Activated B cell treated with CpG ODN at 0.5 μM for 24 hours (primary cell): Measurements from ENCODE around the gene RGS17. TPM values are rescaled to one million over a fixed set of nuclear protein-coding genes. Genes with fewer than 3 reads are reported as not detected.

Experiments used
- ATAC-seq: fragments of 200-7000 bp; cut with Tn5 transposase; one replicate; pipeline ENCODE4 v1.10.0; 2021; ENCODE audit warnings: low read depth, mild to moderate bottlenecking, moderate library complexity
- CTCF ChIA-PET: fragments of 350-600 bp; sonication (Branson Sonifier 250); formaldehyde crosslinking; loops from one replicate; lab custom pipeline; 2021; ENCODE audit warnings: antibody characterized with exemption; lab: Charles Lee
- POLR2A ChIA-PET: fragments of 350-600 bp; sonication (Branson Sonifier 250); formaldehyde crosslinking; loops from one replicate; lab custom pipeline; 2021; ENCODE audit warnings: antibody characterized with exemption; lab: Charles Lee
- DNase-seq: peaks from one replicate; pipeline ENCODE4 v3.0.0; 2022
- H3K27ac Mint-ChIP-seq: one replicate; pipeline ENCODE4 v1.8.0; 2020; ENCODE audit warnings: mixed read lengths
- H3K27me3 Mint-ChIP-seq: one replicate; pipeline ENCODE4 v1.8.0; 2021; ENCODE audit warnings: mixed read lengths
- H3K36me3 Mint-ChIP-seq: one replicate; pipeline ENCODE4 v1.8.0; 2021; ENCODE audit warnings: low read depth, mixed read lengths
- H3K4me1 Mint-ChIP-seq: one replicate; pipeline ENCODE4 v1.8.0; 2021; ENCODE audit warnings: mixed read lengths
- H3K4me3 Mint-ChIP-seq: one replicate; pipeline ENCODE4 v1.8.0; 2020; ENCODE audit warnings: mild to moderate bottlenecking, mixed read lengths
- H3K9me3 Mint-ChIP-seq: one replicate; pipeline ENCODE4 v1.8.0; 2020; ENCODE audit warnings: mixed read lengths
- CTCF ChIP-seq: fragments of 200-600 bp; IDR thresholded peaks from one replicate; pipeline ENCODE4 v1.8.0; 2022; ENCODE audit warnings: antibody characterized with exemption, mild to moderate bottlenecking
- intact Hi-C: fragments of 100-400 bp; cut with micrococcal nuclease; formaldehyde crosslinking; loops from one replicate; pipeline ENCODE4 v1.15.1; 2024
- total RNA-seq: library from RNA; stranded (reverse); gene quantifications from 2 replicates; pipeline ENCODE4 v1.2.3, GENCODE V29; 2022

Gene RGS17, protein sequence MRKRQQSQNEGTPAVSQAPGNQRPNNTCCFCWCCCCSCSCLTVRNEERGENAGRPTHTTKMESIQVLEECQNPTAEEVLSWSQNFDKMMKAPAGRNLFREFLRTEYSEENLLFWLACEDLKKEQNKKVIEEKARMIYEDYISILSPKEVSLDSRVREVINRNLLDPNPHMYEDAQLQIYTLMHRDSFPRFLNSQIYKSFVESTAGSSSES
- total RNA-seq = not detected in 2 replicates

GRCh38 chr6:153131037-153131981 is at the start of gene RGS17:
Gene RGS17, minus strand, starts transcription at chr6:153131282. Its CDS starts 87,264 bp downstream, at chr6:153044018.
- Mint-ChIP-seq H3K27me3 (peaks cover 34% of the 10 kb centered on the region), H3K4me1 (peaks cover 21% of the 10 kb centered on the region), H3K36me3 (no peaks in the 10 kb centered on the region), H3K27ac (no peak within 1 kb of the TSS), H3K9me3 (no peaks in the 10 kb centered on the region), H3K4me3 (peak within 1 kb of the TSS; percentile 75)
- DNase-seq (no peak), ATAC-seq (peak; percentile 47)
- POLR2A ChIA-PET = no interaction called here
- intact Hi-C loops = no loop called here
- CTCF ChIA-PET = no interaction called here
- TF ChIP-seq CTCF = no peak

DNA sequence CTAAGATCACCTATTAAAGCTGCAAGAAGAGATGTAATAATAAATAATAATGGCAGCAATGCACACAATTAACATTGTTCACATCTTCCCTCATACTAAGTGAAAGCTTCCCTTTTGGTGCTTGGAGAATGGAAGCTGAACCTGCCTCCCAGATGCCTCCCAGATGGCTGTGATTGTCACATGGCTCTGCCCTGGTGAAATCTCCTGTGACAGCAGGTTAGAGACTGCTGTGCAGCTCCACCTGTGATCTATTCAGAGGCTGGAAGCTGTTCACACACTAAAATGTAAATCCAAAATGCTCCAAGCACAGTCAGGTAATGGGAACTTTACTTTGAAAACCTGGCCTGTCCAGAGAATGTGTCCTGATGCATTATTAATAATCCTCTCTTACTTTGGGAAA is 41.7 kb upstream of the RGS17 start:
- intact Hi-C loops = no loop called here
- no peak for ATAC-seq
- DNase-seq = no peak
- no peaks in the 10 kb centered on the region for H3K27me3 Mint-ChIP-seq
- H3K9me3 Mint-ChIP-seq = no peaks in the 10 kb centered on the region
- no peaks in the 10 kb centered on the region for H3K4me1 Mint-ChIP-seq
- CTCF ChIA-PET = interaction anchor here (0.7 kb wide), 1 partner anchor 150 kb away, joined by 3 read pairs; no protein-coding TSS in a partner anchor
- H3K27ac Mint-ChIP-seq = no peak overlapping the region
- H3K36me3 Mint-ChIP-seq = no peaks in the 10 kb centered on the region
- no peak for TF ChIP-seq CTCF
- POLR2A ChIA-PET = no interaction called here
- no peak overlapping the region for H3K4me3 Mint-ChIP-seq

DNA sequence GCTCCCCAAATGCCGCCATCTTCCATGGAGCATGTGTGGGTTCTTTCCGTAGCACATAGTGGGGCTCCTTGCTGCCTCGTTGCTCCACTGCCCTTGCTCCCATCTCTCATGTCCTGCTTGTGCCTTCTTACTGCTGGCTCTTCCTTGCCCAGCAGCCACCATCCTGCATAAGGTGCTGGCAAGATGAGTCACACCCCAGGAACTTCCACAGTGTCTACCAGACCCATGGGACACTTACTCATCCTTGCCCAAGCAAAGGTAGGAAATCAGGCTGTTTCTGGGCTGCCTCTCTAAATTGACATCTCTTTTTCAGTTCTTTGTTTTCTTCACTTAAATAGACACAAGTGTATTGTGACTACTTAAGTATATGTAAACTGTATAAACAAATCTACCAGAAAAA is 39.4 kb upstream of the RGS17 start:
- H3K36me3 Mint-ChIP-seq = no peaks in the 10 kb centered on the region
- ChIA-PET CTCF (no interaction called here), POLR2A (no interaction called here)
- H3K27ac Mint-ChIP-seq = no peak overlapping the region
- intact Hi-C loops = no loop called here
- no peak for DNase-seq
- TF ChIP-seq CTCF = no peak
- no peak for ATAC-seq
- no peaks in the 10 kb centered on the region for H3K4me1 Mint-ChIP-seq
- no peaks in the 10 kb centered on the region for H3K27me3 Mint-ChIP-seq
- H3K9me3 Mint-ChIP-seq = no peaks in the 10 kb centered on the region
- H3K4me3 Mint-ChIP-seq = no peak overlapping the region

- ChIA-PET POLR2A (no interaction called here), CTCF (no interaction called here)
- ATAC-seq (no peak), DNase-seq (no peak)
- intact Hi-C loops = no loop called here
- Mint-ChIP-seq H3K9me3 (no peaks in the 10 kb centered on the region), H3K36me3 (no peaks in the 10 kb centered on the region), H3K4me1 (no peaks in the 10 kb centered on the region), H3K27ac (no peak overlapping the region), H3K4me3 (no peak overlapping the region), H3K27me3 (no peaks in the 10 kb centered on the region)
- TF ChIP-seq CTCF = no peak
These were observed 36.8 kb upstream of the RGS17 start for GRCh38 chr6:153167907-153168306.
